ENCODE data around the gene CLCN7.

GRCh38 chr16:1457489-1458245 is 17.2 kb downstream of the CLCN7 start:
- TF ChIP-seq CTCF (conservative IDR thresholded peaks at IDR 0.05; ENCODE audit: low read depth, low read length): no peak
- no peak for TF ChIP-seq EZH2 (IDR thresholded peaks at IDR 0.05; ENCODE audit: low read length, unreplicated experiment)

All from PC-3 (cell line).